Stomach (tissue), 9 donors: Measurements from ENCODE around the gene SHISA5. TPM values are rescaled to one million over a fixed set of nuclear protein-coding genes. Genes with fewer than 3 reads are reported as not detected.

Source experiments
- DNase-seq, 2 donors: peaks; one replicate each; pipeline versions ENCODE4 v3.0.0 to v3.0.0-alpha.2; 2013 to 2019
- H3K27ac ChIP-seq, 5 donors: fragments of 200-600 bp in 4 of 5; sonication (generic) in 4 of 5; one replicate each; pipeline ENCODE4 v1.5.1; 2013 to 2019; ENCODE audit warnings: mild to moderate bottlenecking in 1 of 5, moderate library complexity in 1 of 5
- H3K27me3 ChIP-seq, 3 donors: fragments of 200-600 bp; sonication (generic); one replicate each; pipeline ENCODE4 v1.5.1; 2017 to 2019; ENCODE audit warnings: mixed run types in 1 of 3
- H3K36me3 ChIP-seq, 4 donors: fragments of 200-600 bp; sonication (generic); 1 replicate in 3 of 4; 2 replicates in 1 of 4; pipeline ENCODE4 v1.5.1; 2016 to 2019
- H3K4me1 ChIP-seq, 4 donors: fragments of 200-600 bp; sonication (generic); one replicate each; pipeline ENCODE4 v1.5.1; 2016 to 2019
- H3K4me3 ChIP-seq, 4 donors: fragments of 200-600 bp; sonication (generic) in 3 of 4; one replicate each; pipeline ENCODE4 v1.5.1; 2016 to 2019; ENCODE audit warnings: mild to moderate bottlenecking in 1 of 4
- H3K9me3 ChIP-seq, 4 donors: fragments of 200-600 bp; sonication (generic); one replicate each; pipeline ENCODE4 v1.5.1; 2016 to 2019
- EP300 ChIP-seq: sonication (generic); formaldehyde crosslinking; IDR thresholded peaks from one replicate; pipeline ENCODE4 v1.6.1; 2017; ENCODE audit warnings: antibody characterized with exemption
- POLR2A ChIP-seq, 4 donors: fragments of 450-650 bp; IDR thresholded peaks; one replicate each; pipeline ENCODE4 v1.6.1; 2016; ENCODE audit warnings: antibody characterized with exemption in 4 of 4, control low read depth in 2 of 4, mild to moderate bottlenecking in 1 of 4, moderate library complexity in 1 of 4
- POLR2AphosphoS5 ChIP-seq, 3 donors: sonication (generic); formaldehyde crosslinking; IDR thresholded peaks; one replicate each; pipeline ENCODE4 v1.6.1; 2016; ENCODE audit warnings: antibody characterized with exemption in 3 of 3
- WGBS, 5 donors: extraction: QIAGEN DNeasy Blood & Tissue Kit in 3 of 5; methylation state at CpG; one replicate each; pipeline versions ENCODE4 v1.1.5 to v1.1.7; 2013 to 2018; 5-methylcytosine and 5-hydroxymethylcytosine counted together
- intact Hi-C: fragments of 100-400 bp; cut with DNase I; formaldehyde crosslinking; loops from one replicate; pipeline ENCODE4 v1.15.1; 2023; ENCODE audit warnings: low total_unique reads
- polyA plus RNA-seq, 3 donors: library from polyadenylated mRNA; stranded (reverse); fragments of 200-250 nt; gene quantifications; one replicate each; pipeline ENCODE4 v1.2.3, GENCODE V29; 2013
- total RNA-seq, 5 donors: library from RNA; depleted of rRNA; stranded (reverse); fragments of >200 nt; gene quantifications; one replicate each; pipeline versions ENCODE4 v1.1.0 to v1.2.3, GENCODE V29; 2014 to 2016
- TF ChIP-seq, protein P1 (sequence below), 7 experiments: fragments of 450-650 bp in 4 of 7; fragments of 200-600 bp in 3 of 7; sonication (generic) in 3 of 7; IDR thresholded peaks; one replicate each; pipeline ENCODE4 v1.5.1; 2016 to 2019; ENCODE audit warnings: antibody characterized with exemption in 7 of 7, control low read depth in 2 of 7, mild to moderate bottlenecking in 1 of 7
- donor health status: healthy with polysubstance abuse.
- donor health status: Bipolar disorder and iron deficiency.
- donor health status: healthy.

SHISA5 gene
- total and polyA plus RNA-seq, 8 donors, result 43.4 to 182 (median 58.1) TPM

DNA sequence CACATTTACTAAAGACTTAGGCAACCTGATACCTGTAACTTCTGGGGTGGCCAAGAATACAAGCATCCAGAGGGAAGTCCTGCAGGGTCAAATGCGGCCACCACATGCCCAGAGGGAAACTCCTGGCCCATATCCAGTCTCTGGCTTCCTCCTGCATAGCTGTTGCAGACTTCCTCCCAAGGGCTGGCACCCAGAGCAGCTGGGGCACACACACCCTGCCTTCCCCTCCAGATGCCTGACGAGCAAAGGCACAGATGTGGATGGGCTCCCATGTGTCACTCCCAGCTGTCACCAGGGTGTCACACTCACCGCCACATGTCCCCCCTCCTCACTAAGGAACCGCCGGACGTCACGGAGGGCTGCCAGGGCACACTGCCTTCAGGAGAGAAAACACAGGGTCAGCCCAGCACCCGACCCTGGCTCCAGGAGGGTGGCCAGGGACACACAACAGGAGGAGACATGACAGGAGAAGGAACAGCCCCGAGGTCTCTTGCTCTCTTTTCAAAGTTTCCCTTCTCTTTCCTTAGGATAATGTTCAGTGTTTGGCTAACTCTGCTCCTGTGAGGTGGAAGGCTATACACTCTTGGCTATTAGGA lies 39.4 kb upstream of the SHISA5 start:
- 39 to 70% (median 56%) methylated on average over 8 to 9 of the region's 9 CpGs for WGBS, 5 donors
- Histone ChIP-seq H3K27me3 (no peaks in the 10 kb centered on the region), H3K4me1 (peaks cover 0 to under 1% (median under 1%) of the 10 kb centered on the region in 4 donors), H3K27ac (no peak overlapping the region), H3K4me3 (no peak overlapping the region), H3K36me3 (peaks cover 4 to 38% (median 16%) of the 10 kb centered on the region in 4 donors), H3K9me3 (no peaks in the 10 kb centered on the region)
- no peak for TF ChIP-seq EP300
- TF ChIP-seq, protein P1, sequence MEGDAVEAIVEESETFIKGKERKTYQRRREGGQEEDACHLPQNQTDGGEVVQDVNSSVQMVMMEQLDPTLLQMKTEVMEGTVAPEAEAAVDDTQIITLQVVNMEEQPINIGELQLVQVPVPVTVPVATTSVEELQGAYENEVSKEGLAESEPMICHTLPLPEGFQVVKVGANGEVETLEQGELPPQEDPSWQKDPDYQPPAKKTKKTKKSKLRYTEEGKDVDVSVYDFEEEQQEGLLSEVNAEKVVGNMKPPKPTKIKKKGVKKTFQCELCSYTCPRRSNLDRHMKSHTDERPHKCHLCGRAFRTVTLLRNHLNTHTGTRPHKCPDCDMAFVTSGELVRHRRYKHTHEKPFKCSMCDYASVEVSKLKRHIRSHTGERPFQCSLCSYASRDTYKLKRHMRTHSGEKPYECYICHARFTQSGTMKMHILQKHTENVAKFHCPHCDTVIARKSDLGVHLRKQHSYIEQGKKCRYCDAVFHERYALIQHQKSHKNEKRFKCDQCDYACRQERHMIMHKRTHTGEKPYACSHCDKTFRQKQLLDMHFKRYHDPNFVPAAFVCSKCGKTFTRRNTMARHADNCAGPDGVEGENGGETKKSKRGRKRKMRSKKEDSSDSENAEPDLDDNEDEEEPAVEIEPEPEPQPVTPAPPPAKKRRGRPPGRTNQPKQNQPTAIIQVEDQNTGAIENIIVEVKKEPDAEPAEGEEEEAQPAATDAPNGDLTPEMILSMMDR (IDR thresholded peaks at IDR 0.05), result no peak
- intact Hi-C loops, result no loop called here
- peak in 1 of 2 donors; percentile 45 for DNase-seq

DNA sequence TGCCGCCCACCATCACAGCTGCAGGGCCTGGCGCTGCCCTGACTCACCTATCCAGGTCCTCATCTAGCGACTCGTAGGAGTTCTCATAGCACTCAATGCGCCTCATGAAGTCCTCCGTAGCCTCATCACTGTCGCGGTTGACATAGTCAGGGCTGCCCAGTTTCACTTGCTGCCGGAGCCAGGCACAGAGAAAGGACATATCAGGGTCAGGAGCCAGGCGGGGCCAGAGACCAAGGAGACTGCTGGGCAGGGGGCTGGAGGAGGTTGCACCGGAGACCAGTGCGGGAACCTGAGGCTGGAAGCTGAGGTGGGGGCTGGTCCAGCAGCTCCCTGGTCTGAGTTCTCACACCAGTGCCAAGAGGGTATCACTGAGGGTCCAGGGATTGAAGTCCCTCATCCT lies 34.5 kb upstream of the SHISA5 start:
- no peak for DNase-seq
- intact Hi-C loops, result no loop called here

DNA sequence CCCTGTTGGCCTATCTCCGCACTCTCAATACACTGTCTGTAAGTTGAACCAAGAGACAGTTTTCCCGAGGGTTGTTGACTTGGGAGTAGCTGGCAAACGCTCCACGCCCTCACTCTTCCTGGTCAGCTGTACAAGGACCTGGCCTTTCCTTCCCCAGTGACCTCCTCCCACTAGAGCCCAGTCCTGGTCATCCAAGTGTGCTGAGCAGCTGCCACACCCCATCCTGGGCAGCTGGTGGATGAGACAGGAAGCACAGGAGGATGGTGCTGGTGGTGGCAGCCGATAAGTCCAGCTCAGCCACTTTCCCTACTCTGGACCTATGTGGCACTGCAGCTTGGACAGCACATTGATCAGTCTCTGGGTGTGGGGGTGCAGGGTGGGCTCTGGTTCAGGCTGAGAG lies 32.8 kb upstream of the SHISA5 start:
- Histone ChIP-seq H3K4me1 (no peaks in the 10 kb centered on the region), H3K27me3 (no peaks in the 10 kb centered on the region), H3K4me3 (no peak overlapping the region), H3K9me3 (no peaks in the 10 kb centered on the region), H3K36me3 (peaks cover 0 to 60% (median 41%) of the 10 kb centered on the region in 4 donors), H3K27ac (no peak overlapping the region)
- WGBS, 5 donors, result 71 to 87% (median 80%) methylated on average over 5 of the region's 5 CpGs
- TF ChIP-seq POLR2AphosphoS5 (IDR thresholded peaks at IDR 0.05) (no peak), POLR2A (IDR thresholded peaks at IDR 0.05) (no peak), EP300 (no peak)
- TF ChIP-seq, protein P1 (IDR thresholded peaks at IDR 0.05), result no peak
- no peak for DNase-seq
- intact Hi-C loops, result no loop called here

More for the DNA sequence above, 34.5 kb upstream of the SHISA5 start:
- no peaks in the 10 kb centered on the region for H3K27me3 ChIP-seq
- no peak for TF ChIP-seq POLR2A (IDR thresholded peaks at IDR 0.05)
- TF ChIP-seq, protein P1 (IDR thresholded peaks at IDR 0.05), result no peak
- no peak for TF ChIP-seq POLR2AphosphoS5 (IDR thresholded peaks at IDR 0.05)
- H3K36me3 ChIP-seq, result peaks cover 0 to 71% (median 44%) of the 10 kb centered on the region in 4 donors
- H3K27ac ChIP-seq, result no peak overlapping the region
- H3K4me3 ChIP-seq, result no peak overlapping the region
- WGBS, 5 donors, result 89 to 98% (median 94%) methylated on average over 12 of the region's 12 CpGs
- no peaks in the 10 kb centered on the region for H3K9me3 ChIP-seq
- H3K4me1 ChIP-seq, result no peaks in the 10 kb centered on the region

DNA sequence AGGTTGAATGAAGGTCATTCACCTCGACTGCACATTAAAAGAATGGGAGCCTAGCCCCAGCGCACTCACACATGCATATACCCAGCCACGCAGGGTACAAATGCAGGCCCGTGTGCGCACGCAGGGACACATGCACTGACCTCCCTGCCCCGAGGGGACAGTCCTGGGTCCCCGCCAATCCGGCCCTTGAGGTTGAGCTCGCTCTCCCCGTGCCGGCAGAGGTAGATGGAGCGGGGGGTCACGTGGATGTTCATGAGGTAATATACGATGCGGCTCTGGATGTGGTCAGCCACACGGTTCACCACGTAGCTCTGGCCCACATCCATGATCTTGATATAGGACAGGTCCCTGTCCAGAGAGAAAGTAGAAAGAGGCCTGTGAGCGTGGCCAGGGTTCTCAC lies 32.1 kb upstream of the SHISA5 start:
- intact Hi-C loops, result no loop called here
- H3K36me3 ChIP-seq, result peaks cover 0 to 60% (median 41%) of the 10 kb centered on the region in 4 donors
- no peak for DNase-seq
- no peaks in the 10 kb centered on the region for H3K9me3 ChIP-seq
- H3K4me1 ChIP-seq, result no peaks in the 10 kb centered on the region
- TF ChIP-seq, protein P1 (IDR thresholded peaks at IDR 0.05), result no peak
- TF ChIP-seq EP300 (no peak), POLR2A (IDR thresholded peaks at IDR 0.05) (no peak), POLR2AphosphoS5 (IDR thresholded peaks at IDR 0.05) (no peak)
- H3K27me3 ChIP-seq, result no peaks in the 10 kb centered on the region
- no peak overlapping the region for H3K4me3 ChIP-seq
- WGBS, 5 donors, result 88 to 95% (median 92%) methylated on average over 3 to 19 of the region's 19 CpGs
- no peak overlapping the region for H3K27ac ChIP-seq
